HCT116 (cell line): ENCODE data around the gene PCBP3. TPM values are rescaled to one million over a fixed set of nuclear protein-coding genes. Genes with fewer than 3 reads are reported as not detected.

Experiments
- ATAC-seq: fragments of 200-7000 bp; cut with Tn5 transposase; 2 replicates; pipeline ENCODE4 v1.9.1; 2020; ENCODE audit warnings: mild to moderate bottlenecking, moderate library complexity
- BruUV-seq: library from RNA; stranded (reverse); fragments of 400-500 nt; replicated peaks from 2 replicates; lab custom pipeline; 2021; lab: Mats Ljungman, UMichigan
- CTCF ChIA-PET: fragments of 300-600 bp; sonication (Branson Sonifier 250); formaldehyde crosslinking; loops from one replicate; lab custom pipeline; 2021; ENCODE audit warnings: antibody characterized with exemption; lab: Charles Lee
- POLR2A ChIA-PET: fragments of 300-600, 350-600 bp; sonication (Branson Sonifier 250); formaldehyde crosslinking; loops from one replicate; lab custom pipeline; 2021; ENCODE audit warnings: antibody characterized with exemption; lab: Charles Lee
- RAD21 ChIA-PET, 2 experiments: fragments of 300-600 bp; sonication (Branson Sonifier 250); formaldehyde crosslinking; loops; one replicate each; lab custom pipeline; 2023; ENCODE audit warnings: low total read pairs in 2 of 2; ENCODE audit not compliant: uncharacterized antibody in 2 of 2, unreplicated experiment in 2 of 2, low non-redundant PET in 1 of 2; lab: Charles Lee
- DNase-seq: peaks from one replicate; pipeline ENCODE4 v3.0.0-alpha.2; 2010; ENCODE audit warnings: low read depth, low spot score
- H2AFZ ChIP-seq: fragments of 200-600 bp; shearing (Covaris generic), sonication (generic); 2 replicates; pipeline ENCODE4 v1.6.1; 2017; ENCODE audit warnings: low read depth, mixed run types, mixed read lengths, antibody characterized with exemption, low read length; ENCODE audit not compliant: poor library complexity, severe bottlenecking
- H3K27ac ChIP-seq: 2 replicates; pipeline ENCODE4 v1.5.1; 2012; ENCODE audit warnings: low read depth, low read length
- H3K27me3 ChIP-seq: fragments of 200-600 bp; sonication (generic); 2 replicates; pipeline ENCODE4 v1.6.1; 2016; ENCODE audit warnings: mixed run types, low read length, mixed read lengths; ENCODE audit not compliant: insufficient read depth
- H3K36me3 ChIP-seq, 2 experiments: fragments of 200-500 bp in 1 of 2; fragments of 200-600 bp in 1 of 2; sonication (Bioruptor generic) in 1 of 2; sonication (generic) in 1 of 2; 2 replicates each; pipeline versions ENCODE4 v1.5.1 to v1.6.1; 2014 to 2016; ENCODE audit warnings: low read length in 2 of 2, inconsistent platforms in 1 of 2, mixed read lengths in 1 of 2, mixed run types in 1 of 2; ENCODE audit not compliant: insufficient read depth in 2 of 2, control insufficient read depth in 1 of 2
- H3K4me1 ChIP-seq, 2 experiments: fragments of 200-600 bp in 1 of 2; sonication (generic) in 1 of 2; 2 replicates each; pipeline versions ENCODE4 v1.5.1 to v1.6.1; 2012 to 2017; ENCODE audit warnings: low read length in 2 of 2, inconsistent platforms in 1 of 2, mild to moderate bottlenecking in 1 of 2, mixed read lengths in 1 of 2, mixed run types in 1 of 2, moderate library complexity in 1 of 2; ENCODE audit not compliant: insufficient read depth in 2 of 2, control insufficient read depth in 1 of 2
- H3K4me2 ChIP-seq: fragments of 200-600 bp; sonication (generic); 2 replicates; pipeline ENCODE4 v1.6.1; 2017; ENCODE audit warnings: mixed run types, low read length, mixed read lengths
- H3K4me3 ChIP-seq, 2 experiments: fragments of 200-600 bp in 1 of 2; sonication (generic) in 1 of 2; replicated peaks in 1 of 2; 2 replicates each; pipeline ENCODE4 v1.5.1; 2011 to 2016; ENCODE audit warnings: low read length in 2 of 2, control low read depth in 1 of 2, low read depth in 1 of 2, mild to moderate bottlenecking in 1 of 2, mixed read lengths in 1 of 2, mixed run types in 1 of 2
- H3K79me2 ChIP-seq: fragments of 200-600 bp; sonication (generic); 2 replicates; pipeline ENCODE4 v1.6.1; 2017; ENCODE audit warnings: mild to moderate bottlenecking, mixed run types, low read length, moderate library complexity, mixed read lengths; ENCODE audit not compliant: insufficient read depth
- H3K9ac ChIP-seq: fragments of 200-600 bp; sonication (generic); 2 replicates; pipeline ENCODE4 v1.6.1; 2016; ENCODE audit warnings: low read length, mixed read lengths
- H3K9me2 ChIP-seq: fragments of 200-600 bp; sonication (generic), shearing (Covaris generic); 2 replicates; pipeline ENCODE4 v1.6.1; 2017; ENCODE audit warnings: mixed run types, mild to moderate bottlenecking, moderate library complexity; ENCODE audit not compliant: insufficient read depth
- H3K9me3 ChIP-seq, 2 experiments: fragments of 200-500 bp in 1 of 2; fragments of 200-600 bp in 1 of 2; sonication (Bioruptor generic) in 1 of 2; sonication (generic) in 1 of 2; 2 replicates each; pipeline ENCODE4 v1.6.1; 2014 to 2017; ENCODE audit warnings: low read length in 2 of 2, mixed read lengths in 2 of 2, inconsistent platforms in 1 of 2, low read depth in 1 of 2, mild to moderate bottlenecking in 1 of 2, mixed run types in 1 of 2, moderate library complexity in 1 of 2; ENCODE audit not compliant: control insufficient read depth in 1 of 2, insufficient read depth in 1 of 2
- H4K20me1 ChIP-seq: fragments of 200-600 bp; sonication (generic), shearing (Covaris generic); 2 replicates; pipeline ENCODE4 v1.6.1; 2017; ENCODE audit warnings: mixed run types, mild to moderate bottlenecking, moderate library complexity; ENCODE audit not compliant: insufficient read depth
- CBX3 ChIP-seq: IDR thresholded peaks from 2 replicates; pipeline ENCODE4 v1.6.1; 2012; ENCODE audit warnings: low read depth
- CEBPB ChIP-seq: IDR thresholded peaks from 2 replicates; pipeline ENCODE4 v1.6.1; 2012; ENCODE audit warnings: low read depth
- EZH2phosphoT487 ChIP-seq: fragments of 200-600 bp; IDR thresholded peaks from 2 replicates; pipeline ENCODE4 v1.6.1; 2018; ENCODE audit warnings: antibody characterized with exemption, borderline replicate concordance
- SP1 ChIP-seq: IDR thresholded peaks from 2 replicates; pipeline ENCODE4 v1.6.1; 2012; ENCODE audit warnings: low read depth
- TCF7L2 ChIP-seq: IDR thresholded peaks from 2 replicates; pipeline ENCODE4 v1.7.0; 2011; ENCODE audit warnings: borderline replicate concordance, inconsistent platforms; ENCODE audit not compliant: insufficient read depth, insufficient read length; ENCODE audit errors: extremely low read depth
- ZBTB33 ChIP-seq: IDR thresholded peaks from 2 replicates; pipeline ENCODE4 v1.6.1; 2011; ENCODE audit warnings: mild to moderate bottlenecking, low read length, moderate library complexity; ENCODE audit not compliant: insufficient replicate concordance; ENCODE audit errors: extremely low read depth
- ZNF274 ChIP-seq: fragments of 200-500 bp; sonication (Bioruptor generic); IDR thresholded peaks from 2 replicates; pipeline ENCODE4 v1.6.1; 2014; ENCODE audit warnings: mild to moderate bottlenecking, low read depth, low read length, inconsistent platforms
- intact Hi-C: fragments of 100-400 bp; cut with micrococcal nuclease; formaldehyde crosslinking; loops from 2 replicates; pipeline ENCODE4 v1.10.0; 2022
- total RNA-seq: library from RNA; stranded (reverse); gene quantifications from one replicate; pipeline ENCODE4 v1.2.1, GENCODE V29; 2021; ENCODE audit not compliant: unreplicated experiment

The PCBP3 gene
- total RNA-seq, 1 experiment from 2014 or later: 3.1 TPM

GRCh38 chr21:45845770-45846090, 202.2 kb downstream of the PCBP3 start:
- no peaks in the 10 kb centered on the region for H3K36me3 ChIP-seq
- no peaks in the 10 kb centered on the region for H3K4me1 ChIP-seq
- BruUV-seq: no TSS peak
- ChIA-PET POLR2A (no interaction called here), RAD21 (no interaction called here)
- no peaks in the 10 kb centered on the region for H3K9me2 ChIP-seq
- no peak overlapping the region for H3K4me2 ChIP-seq
- H3K27ac ChIP-seq: no peak overlapping the region
- no peak overlapping the region for H3K9ac ChIP-seq
- peaks cover 5 to 12% of the 10 kb centered on the region in 2 experiments; a peak in 1 of 4 replicates for H3K9me3 ChIP-seq
- TF ChIP-seq CEBPB (no peak), ZNF274 (no peak), ZBTB33 (no peak), EZH2phosphoT487 (no peak), CBX3 (no peak)
- TF ChIP-seq, all 23 proteins: peak for 0
- CTCF ChIA-PET: no interaction called here
- Histone ChIP-seq H4K20me1 (no peaks in the 10 kb centered on the region), H3K27me3 (peaks cover 31% of the 10 kb centered on the region), H3K4me3 (no peak overlapping the region), H3K79me2 (no peaks in the 10 kb centered on the region), H2AFZ (no peak overlapping the region)
- intact Hi-C loops: no loop called here
- ATAC-seq (no peak), DNase-seq (no peak)

GRCh38 chr21:45846373-45847160, 203.0 kb downstream of the PCBP3 start:
- no peaks in the 10 kb centered on the region for H3K36me3 ChIP-seq
- TF ChIP-seq TCF7L2 (no peak), SP1 (no peak)
- H3K4me2 ChIP-seq: no peak overlapping the region
- ChIA-PET RAD21 (no interaction called here), CTCF (no interaction called here), POLR2A (no interaction called here)
- BruUV-seq: no TSS peak
- H4K20me1 ChIP-seq: no peaks in the 10 kb centered on the region
- H3K79me2 ChIP-seq: no peaks in the 10 kb centered on the region
- H3K27ac ChIP-seq: no peak overlapping the region
- H3K4me3 ChIP-seq: no peak overlapping the region
- ATAC-seq (no peak), DNase-seq (no peak)
- peaks cover 34% of the 10 kb centered on the region for H3K27me3 ChIP-seq
- intact Hi-C loops: no loop called here
- no peaks in the 10 kb centered on the region for H3K4me1 ChIP-seq
- no peak overlapping the region for H2AFZ ChIP-seq
- H3K9me3 ChIP-seq: peaks cover 0 to 6% of the 10 kb centered on the region in 2 experiments; a peak in 1 of 4 replicates
- no peaks in the 10 kb centered on the region for H3K9me2 ChIP-seq
- H3K9ac ChIP-seq: no peak overlapping the region
